HepG2 (cell line): ENCODE results near the gene EGFR. TPM values are rescaled to one million over a fixed set of nuclear protein-coding genes. Genes with fewer than 3 reads are reported as not detected.

ENCODE experiments used
- ATF6 ChIP-seq: sonication (generic); formaldehyde crosslinking; conservative IDR thresholded peaks from 2 replicates; pipeline ENCODE4 v1.4.0; 2020; ENCODE audit warnings: missing genetic modification reagents
- BRD4 ChIP-seq: sonication (generic); formaldehyde crosslinking; IDR thresholded peaks from 2 replicates; pipeline ENCODE4 v1.4.0; 2020; ENCODE audit warnings: missing genetic modification reagents
- JARID2 ChIP-seq: sonication (generic); formaldehyde crosslinking; IDR thresholded peaks from 2 replicates; pipeline ENCODE4 v1.8.1; 2023; ENCODE audit warnings: missing genetic modification reagents, inconsistent platforms; ENCODE audit not compliant: insufficient replicate concordance
- KAT2B ChIP-seq: fragments of 150-350 bp; IDR thresholded peaks from 2 replicates; pipeline ENCODE4 v1.6.1; 2014; ENCODE audit warnings: low read depth, low read length, borderline replicate concordance
- MAX ChIP-seq: IDR thresholded peaks from 2 replicates; pipeline ENCODE4 v1.6.1; 2012; ENCODE audit warnings: inconsistent platforms
- MEIS1 ChIP-seq: sonication (generic); formaldehyde crosslinking; IDR thresholded peaks from 2 replicates; pipeline ENCODE4 v1.9.0; 2021; ENCODE audit warnings: mild to moderate bottlenecking, missing genetic modification reagents, moderate library complexity, borderline replicate concordance
- MLXIP ChIP-seq: sonication (generic); formaldehyde crosslinking; IDR thresholded peaks from 2 replicates; pipeline ENCODE4 v1.9.0; 2021; ENCODE audit warnings: missing genetic modification reagents, borderline replicate concordance
- PATZ1 ChIP-seq: sonication (generic); formaldehyde crosslinking; IDR thresholded peaks from 2 replicates; pipeline ENCODE4 v1.4.0; 2020; ENCODE audit warnings: missing genetic modification reagents
- SOX6 ChIP-seq, 2 experiments: fragments of 450-650 bp in 1 of 2; sonication (generic) in 1 of 2; formaldehyde crosslinking in 1 of 2; IDR thresholded peaks; 2 replicates each; pipeline versions ENCODE4 v1.4.0 to v1.6.1; 2017 to 2020; ENCODE audit warnings: antibody characterized with exemption in 1 of 2, mild to moderate bottlenecking in 1 of 2, missing genetic modification reagents in 1 of 2
- TAF1 ChIP-seq: sonication (generic); formaldehyde crosslinking; IDR thresholded peaks from 2 replicates; pipeline ENCODE4 v1.4.0; 2020; ENCODE audit warnings: missing genetic modification reagents
- ZFX ChIP-seq: sonication (generic); formaldehyde crosslinking; IDR thresholded peaks from 2 replicates; pipeline ENCODE4 v1.4.0; 2020; ENCODE audit warnings: mild to moderate bottlenecking, low read depth, missing genetic modification reagents, moderate library complexity
- ZNF234 ChIP-seq: sonication (generic); formaldehyde crosslinking; conservative IDR thresholded peaks from 2 replicates; pipeline ENCODE4 v1.5.1; 2020; ENCODE audit warnings: mild to moderate bottlenecking, missing genetic modification reagents
- ZNF333 ChIP-seq: sonication (generic); formaldehyde crosslinking; IDR thresholded peaks from 2 replicates; pipeline ENCODE4 v1.4.0; 2020; ENCODE audit warnings: mild to moderate bottlenecking, missing genetic modification reagents, borderline replicate concordance
- ZNF383 ChIP-seq: sonication (generic); formaldehyde crosslinking; IDR thresholded peaks from 2 replicates; pipeline ENCODE4 v1.4.0; 2020; ENCODE audit warnings: missing genetic modification reagents, mild to moderate bottlenecking, borderline replicate concordance
- ZNF432 ChIP-seq: sonication (generic); formaldehyde crosslinking; IDR thresholded peaks from 2 replicates; pipeline ENCODE4 v1.5.0; 2020; ENCODE audit warnings: missing genetic modification reagents, mild to moderate bottlenecking, borderline replicate concordance
- ZNF451 ChIP-seq: sonication (generic); formaldehyde crosslinking; IDR thresholded peaks from 2 replicates; pipeline ENCODE4 v1.5.0; 2020; ENCODE audit warnings: mild to moderate bottlenecking, missing genetic modification reagents
- ZNF556 ChIP-seq: sonication (generic); formaldehyde crosslinking; IDR thresholded peaks from 2 replicates; pipeline ENCODE4 v1.4.0; 2020; ENCODE audit warnings: mild to moderate bottlenecking, missing genetic modification reagents, borderline replicate concordance
- ZNF674 ChIP-seq: sonication (generic); formaldehyde crosslinking; IDR thresholded peaks from 2 replicates; pipeline ENCODE4 v1.5.0; 2020; ENCODE audit warnings: low read depth, mild to moderate bottlenecking, missing genetic modification reagents
- ZNF772 ChIP-seq: sonication (generic); formaldehyde crosslinking; IDR thresholded peaks from 2 replicates; pipeline ENCODE4 v1.5.0; 2020; ENCODE audit warnings: mild to moderate bottlenecking, missing genetic modification reagents
- polyA plus RNA-seq, 8 experiments: library from polyadenylated mRNA; depleted of rRNA in 3 of 8; stranded (reverse) in 7 of 8; unstranded in 1 of 8; fragments of >200 nt; fragmentation: Illumina TruSeq in 4 of 8; extraction: Trizol in 4 of 8; gene quantifications; 2 replicates each; pipeline versions ENCODE4 v1.2.1 to v1.2.3, GENCODE V29; 2011 to 2016; ENCODE audit warnings: low read depth in 4 of 8, missing spikeins in 1 of 8, mixed read lengths in 1 of 8; ENCODE audit not compliant: insufficient read depth in 1 of 8
- total RNA-seq, 5 experiments: library from RNA; depleted of rRNA; stranded (reverse); fragments of >200 nt; fragmentation: Illumina TruSeq; extraction: Trizol; gene quantifications; 2 replicates each; pipeline ENCODE4 v1.2.3, GENCODE V29; 2016; ENCODE audit warnings: low read depth in 1 of 5

The EGFR gene
- total and polyA plus RNA-seq, 2 of the 13 experiments (the other 11 are each of a cell fraction or from before 2014, with no cell fraction given), result 7.0 to 10.0 TPM

- 0 out of 2 replicates have a peak, but pooled peaks have one; percentile 57 for TF ChIP-seq ZNF333 (CRISPR knock-in tag)
- 0 out of 2 replicates have a peak, but pooled peaks have one; percentile 13 for TF ChIP-seq ZNF674 (CRISPR knock-in tag)
- TF ChIP-seq TAF1 (CRISPR knock-in tag), result peak; percentile 34; the same call in 1 of the 2 replicates
- no peak for TF ChIP-seq JARID2 (CRISPR knock-in tag)
- 0 out of 2 replicates have a peak, but pooled peaks have one; percentile 24 for TF ChIP-seq ZNF432 (CRISPR knock-in tag)
- TF ChIP-seq ZFX (CRISPR knock-in tag), result peak; percentile 89; the same call in 1 of the 2 replicates
- peak; percentile 88 for TF ChIP-seq MAX
- peak; percentile 53 for TF ChIP-seq ZNF772
- peak; percentile 75; the same call in 1 of the 2 replicates for TF ChIP-seq ZNF451 (CRISPR knock-in tag)
- no peak for TF ChIP-seq KAT2B
- TF ChIP-seq BRD4 (CRISPR knock-in tag), result no peak; the same call in 1 of the 2 replicates
- no peak for TF ChIP-seq ATF6 (CRISPR knock-in tag)
- TF ChIP-seq SOX6 (IDR thresholded peaks at IDR 0.05), result no peak
- peak; percentile 63 for TF ChIP-seq SOX6 (CRISPR knock-in tag; IDR thresholded peaks at IDR 0.05)
- TF ChIP-seq ZNF234, result 0 out of 2 replicates have a peak, but pooled peaks have one; percentile 0
- peak; percentile 80 for TF ChIP-seq PATZ1
- TF ChIP-seq MEIS1 (CRISPR knock-in tag), result peak; percentile 91
- no peak for TF ChIP-seq ZNF383 (CRISPR knock-in tag)
- TF ChIP-seq ZNF556 (CRISPR knock-in tag), result peak; percentile 85
- TF ChIP-seq MLXIP (CRISPR knock-in tag), result no peak
These were observed 59.9 kb downstream of the EGFR start (continued) for GRCh38 chr7:55078465-55079372.
